ENCODE measurements around the gene DDX43. TPM values are rescaled to one million over a fixed set of nuclear protein-coding genes. Genes with fewer than 3 reads are reported as not detected.

DDX43 gene
- total and polyA plus RNA-seq, 9 donors, result 0.83 to 3.6 (median 1.3) TPM

- Histone ChIP-seq H3K27me3 (no peaks in the 10 kb centered on the region), H3K27ac (no peak overlapping the region), H3K4me1 (ENCODE audit: insufficient read depth) (no peaks in the 10 kb centered on the region), H3K4me3 (no peak overlapping the region), H3K9me3 (no peaks in the 10 kb centered on the region), H3K36me3 (no peaks in the 10 kb centered on the region)
- no peak for DNase-seq
- TF ChIP-seq CTCF (IDR thresholded peaks at IDR 0.05) (no peak), POLR2A (IDR thresholded peaks at IDR 0.05) (no peak)
- WGBS, 3 donors, result 85 to 89% (median 87%) methylated on average over 14 of the region's 14 CpGs
- intact Hi-C loops (cut with DNase I), result no loop called here
Observed at GRCh38 chr6:73364121-73364520, 30.5 kb upstream of the DDX43 start.

GRCh38 chr6:73364549-73364948 lies 30.1 kb upstream of the DDX43 start:
- H3K4me3 ChIP-seq, result no peak overlapping the region
- intact Hi-C loops (cut with DNase I), result no loop called here
- no peak overlapping the region for H3K27ac ChIP-seq
- TF ChIP-seq CTCF (IDR thresholded peaks at IDR 0.05), result no peak
- TF ChIP-seq POLR2A (IDR thresholded peaks at IDR 0.05), result no peak
- TF ChIP-seq EP300 (IDR thresholded peaks at IDR 0.05), result no peak
- H3K36me3 ChIP-seq, result no peaks in the 10 kb centered on the region
- H3K27me3 ChIP-seq, result no peaks in the 10 kb centered on the region
- H3K4me1 ChIP-seq (ENCODE audit: insufficient read depth), result no peaks in the 10 kb centered on the region
- H3K9me3 ChIP-seq, result no peaks in the 10 kb centered on the region
- DNase-seq, result no peak
- 86 to 88% (median 86%) methylated on average over 9 of the region's 9 CpGs for WGBS, 3 donors

- intact Hi-C loops (cut with DNase I), result no loop called here
- Histone ChIP-seq H3K4me1 (ENCODE audit: insufficient read depth) (no peaks in the 10 kb centered on the region), H3K36me3 (no peaks in the 10 kb centered on the region), H3K27me3 (no peaks in the 10 kb centered on the region), H3K9me3 (peaks cover 0 to 3% of the 10 kb centered on the region in 2 donors), H3K27ac (no peak overlapping the region), H3K4me3 (no peak overlapping the region)
- no peak for TF ChIP-seq CTCF (IDR thresholded peaks at IDR 0.05)
- TF ChIP-seq POLR2A (IDR thresholded peaks at IDR 0.05), result no peak
- TF ChIP-seq EP300 (IDR thresholded peaks at IDR 0.05), result no peak
- no peak for DNase-seq
- 68 to 77% (median 70%) methylated on average over 16 of the region's 16 CpGs for WGBS, 3 donors
Observed at GRCh38 chr6:73367761-73368355, 26.8 kb upstream of the DDX43 start.

GRCh38 chr6:73368675-73369074 lies 26.0 kb upstream of the DDX43 start:
- TF ChIP-seq POLR2A (IDR thresholded peaks at IDR 0.05) (no peak), EP300 (IDR thresholded peaks at IDR 0.05) (no peak), CTCF (IDR thresholded peaks at IDR 0.05) (no peak)
- H3K9me3 ChIP-seq, result peaks cover 0 to 3% of the 10 kb centered on the region in 2 donors
- H3K4me3 ChIP-seq, result no peak overlapping the region
- no peaks in the 10 kb centered on the region for H3K36me3 ChIP-seq
- no peaks in the 10 kb centered on the region for H3K4me1 ChIP-seq (ENCODE audit: insufficient read depth)
- no peak for DNase-seq
- H3K27me3 ChIP-seq, result no peaks in the 10 kb centered on the region
- H3K27ac ChIP-seq, result no peak overlapping the region
- WGBS, 3 donors, result 84 to 89% (median 84%) methylated on average over 4 of the region's 4 CpGs
- intact Hi-C loops (cut with DNase I), result no loop called here

All from ovary (tissue), 9 donors.